ENCODE data around the gene KTN1.

GRCh38 chr14:55724736-55725135 is 144.7 kb downstream of the KTN1 start:
- TF ChIP-seq CTCF (IDR thresholded peaks at IDR 0.05; ENCODE audit: low read length) (no peak), EZH2 (IDR thresholded peaks at IDR 0.05; ENCODE audit: borderline replicate concordance, low read length) (no peak)

Data from OCI-LY1 (cell line).